Iris pigment epithelial cell (primary cell): ENCODE measurements around the gene DOCK11.
A peak's percentile ranks its signal among the peaks of the same experiment; 100 is the strongest.

Source experiments
- DNase-seq: peaks from one replicate; pipeline ENCODE4 v3.0.0-alpha.2; 2011; ENCODE audit warnings: low read depth

Gene DOCK11

DNA sequence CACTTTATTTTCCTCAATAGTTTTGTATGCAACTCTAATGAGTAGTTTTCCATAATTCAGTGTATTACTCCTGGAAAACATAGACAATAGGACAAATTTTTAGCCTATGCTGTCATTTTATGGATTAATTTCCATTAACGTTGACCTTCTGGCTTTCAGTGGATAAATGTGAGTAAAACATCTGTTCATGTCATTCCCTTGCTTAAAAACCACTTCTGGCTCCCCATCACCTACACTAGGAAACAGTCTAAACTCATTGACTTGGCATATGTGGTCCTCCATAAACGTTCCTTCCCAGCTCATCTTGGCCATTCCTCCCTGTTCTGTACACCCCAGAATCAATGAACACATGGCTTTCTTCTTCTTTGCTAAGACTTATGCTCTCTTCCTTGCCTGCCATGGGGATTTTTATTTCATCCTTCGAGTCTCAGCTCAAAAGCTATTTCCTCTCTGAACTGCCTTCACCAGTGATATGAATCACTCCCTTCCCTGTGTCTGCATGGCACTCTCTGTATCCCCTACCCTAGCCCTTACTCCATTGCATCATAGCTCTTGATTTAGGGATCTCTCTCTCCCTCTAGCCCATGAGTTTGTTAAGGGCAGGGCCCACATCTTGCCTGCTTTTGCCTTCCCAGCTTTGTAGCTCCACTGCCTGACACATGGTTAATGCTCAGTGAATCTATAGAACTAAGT lies 34.8 kb downstream of the DOCK11 start:
- peak; percentile 59 for DNase-seq

DNA sequence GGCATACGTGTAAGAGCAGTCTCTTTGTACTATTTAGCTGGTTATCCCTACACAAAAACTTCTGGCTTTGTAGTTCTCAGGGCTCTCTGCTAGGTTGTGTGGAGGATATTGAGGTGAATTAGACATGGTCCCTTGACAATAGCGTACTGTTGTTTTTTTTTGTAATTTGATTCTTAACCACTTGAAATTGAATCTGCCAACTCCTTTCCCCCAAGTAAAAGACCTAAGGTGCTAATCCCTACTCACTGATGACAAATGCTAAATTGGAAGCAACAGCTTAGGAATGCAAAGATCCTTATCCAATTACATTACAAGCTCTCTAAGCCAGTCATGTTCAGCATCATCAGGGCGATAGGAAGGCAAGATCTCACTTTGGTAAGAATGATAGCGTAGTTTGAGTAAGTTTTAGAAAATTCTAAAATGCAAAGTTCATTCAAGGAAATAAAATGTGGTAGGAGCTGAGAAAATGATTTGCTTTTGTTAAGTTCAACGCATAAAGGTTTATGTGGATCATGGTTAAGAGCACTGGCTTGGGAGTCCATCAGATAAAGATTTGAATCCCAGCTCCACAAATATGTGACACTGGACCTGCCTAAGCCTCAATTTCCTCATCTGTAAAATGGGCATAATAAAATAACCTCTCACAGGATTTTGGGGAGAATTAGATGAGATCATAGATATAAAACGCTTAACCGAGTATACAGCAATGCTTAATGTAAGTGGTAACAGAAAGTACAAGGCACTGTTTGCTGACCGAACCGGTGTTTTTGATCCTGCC lies 39.3 kb downstream of the DOCK11 start:
- DNase-seq, result no peak

DNA sequence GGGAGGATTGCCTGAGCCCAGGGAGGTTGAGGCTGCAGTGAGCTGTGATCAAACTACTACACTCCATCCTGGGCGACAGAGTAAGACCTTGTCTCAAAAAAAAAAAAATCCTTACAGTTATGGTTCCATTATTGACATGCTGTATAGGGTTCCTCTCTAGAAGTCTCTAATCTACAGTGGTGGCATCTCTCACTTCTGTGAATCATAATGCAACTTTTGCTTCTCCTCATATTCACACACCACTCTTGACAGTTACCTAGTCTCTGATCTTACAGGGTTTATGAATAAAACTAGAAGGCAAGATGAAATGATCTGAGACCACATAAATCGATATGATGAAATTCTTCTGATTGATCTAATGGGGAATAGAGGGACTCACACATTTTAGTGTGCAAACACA lies 40.6 kb downstream of the DOCK11 start:
- DNase-seq, result no peak

DNA sequence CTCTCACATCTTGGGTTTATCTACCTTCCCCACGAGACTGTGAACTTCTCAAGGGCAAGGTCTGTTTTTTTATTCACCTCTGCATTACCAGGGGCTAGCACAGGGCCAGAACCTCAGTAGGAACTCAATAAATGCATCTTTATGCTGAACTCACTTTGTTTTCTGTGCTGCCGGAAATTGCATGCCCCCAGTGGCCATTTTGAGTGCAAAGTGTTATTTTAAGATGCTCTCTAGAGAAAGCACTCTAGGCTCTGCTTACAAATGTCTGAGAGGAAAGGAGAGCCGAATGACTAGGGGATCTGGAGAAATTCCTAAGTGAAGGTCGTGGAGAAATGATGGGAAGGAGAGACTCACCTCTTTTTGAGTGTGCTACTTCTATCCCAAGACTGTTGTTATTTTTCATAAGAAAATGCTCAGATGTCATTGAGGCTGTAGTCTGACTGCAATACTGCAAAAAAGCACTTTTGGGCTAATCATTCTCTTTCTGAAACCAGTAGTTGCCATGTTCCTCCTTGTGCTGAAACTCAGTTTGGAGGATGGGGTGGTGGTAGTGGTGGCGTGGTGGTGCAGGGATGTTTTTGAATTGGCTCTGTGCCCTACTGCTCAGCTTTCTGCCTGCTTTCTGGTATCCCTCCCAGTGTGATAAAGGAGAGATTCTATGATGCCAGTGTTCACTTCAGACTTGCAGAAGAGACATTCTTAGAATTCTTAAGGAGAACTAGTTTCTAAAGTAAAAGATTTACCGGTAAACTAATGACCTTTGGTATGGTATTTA lies 41.3 kb downstream of the DOCK11 start:
- peak; percentile 55 for DNase-seq

DNA sequence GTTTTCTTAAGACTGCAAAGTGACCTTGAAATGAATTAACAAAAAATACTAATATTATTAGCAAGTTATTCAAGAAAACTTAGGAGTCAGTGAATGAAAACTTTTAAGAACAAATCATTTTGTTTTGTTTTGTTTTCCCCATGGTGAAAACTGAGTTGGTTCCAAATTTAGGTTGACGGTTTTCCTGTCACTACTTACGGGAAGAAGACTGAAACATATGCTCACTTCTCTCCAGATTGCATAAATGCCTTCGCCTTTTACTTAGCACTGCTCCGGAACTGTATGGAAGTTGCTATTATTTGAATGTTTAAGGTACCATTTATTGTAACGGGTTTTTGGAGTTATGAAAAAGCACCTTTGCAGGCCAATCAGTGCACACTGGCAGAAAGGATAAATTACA lies 42.8 kb downstream of the DOCK11 start:
- no peak for DNase-seq

DNA sequence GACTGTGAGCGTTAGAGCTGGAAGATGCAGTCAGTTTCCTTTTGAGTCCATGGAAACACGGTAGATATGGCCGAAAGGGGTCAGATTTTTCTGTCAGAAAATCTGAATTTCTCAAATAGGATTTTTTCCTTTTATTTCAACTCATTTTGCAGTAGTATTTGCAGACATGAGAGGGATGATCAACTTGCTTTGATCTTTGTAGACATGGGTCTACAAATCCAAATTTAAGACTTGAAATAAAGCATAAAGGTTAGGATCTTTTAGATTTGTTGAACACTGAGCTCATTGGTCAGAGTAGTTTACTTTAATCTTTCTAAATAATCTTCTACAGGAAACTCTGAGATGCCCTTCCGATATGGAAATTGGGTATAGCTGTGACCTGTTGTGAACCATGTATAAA lies 44.7 kb downstream of the DOCK11 start:
- no peak for DNase-seq

DNA sequence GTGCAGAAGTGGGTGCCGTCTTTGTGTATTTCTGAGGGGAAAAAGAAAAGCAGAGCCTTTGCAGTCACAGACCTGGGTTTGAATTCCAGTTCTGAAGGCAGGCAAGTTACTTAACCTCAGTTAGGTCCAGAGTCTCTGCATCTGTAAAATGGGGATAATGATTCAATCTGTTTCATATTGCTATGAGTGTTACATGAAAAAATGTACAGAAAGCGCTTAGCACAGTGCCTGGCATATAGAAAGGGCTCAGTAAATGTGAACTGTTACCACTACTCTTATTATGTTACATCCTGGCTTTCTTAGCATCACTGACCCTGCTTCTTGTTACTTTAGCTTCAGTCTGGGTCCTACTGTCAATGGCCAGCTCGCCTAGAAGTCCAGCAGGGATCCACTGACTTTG lies 45.9 kb downstream of the DOCK11 start:
- DNase-seq, result no peak

DNA sequence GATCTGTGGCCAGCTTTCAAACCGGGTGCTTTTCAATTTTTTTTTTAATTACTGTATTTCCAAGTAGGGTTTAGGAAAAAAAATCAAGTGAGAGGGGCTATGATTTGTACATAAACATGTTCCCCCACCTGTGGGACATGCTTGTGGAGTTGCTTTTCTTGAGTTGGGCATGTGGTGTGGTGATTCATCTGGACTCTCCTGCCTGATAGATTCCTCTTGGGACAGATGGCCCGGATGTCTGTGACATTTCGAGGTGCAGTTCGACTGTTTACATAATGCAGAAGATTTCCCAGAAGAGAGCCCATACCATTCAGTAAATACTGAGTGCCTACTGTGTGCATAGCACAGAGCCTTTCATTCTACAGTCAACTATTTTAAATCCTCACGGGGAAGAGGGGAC lies 49.9 kb downstream of the DOCK11 start:
- DNase-seq, result peak; percentile 42

DNA sequence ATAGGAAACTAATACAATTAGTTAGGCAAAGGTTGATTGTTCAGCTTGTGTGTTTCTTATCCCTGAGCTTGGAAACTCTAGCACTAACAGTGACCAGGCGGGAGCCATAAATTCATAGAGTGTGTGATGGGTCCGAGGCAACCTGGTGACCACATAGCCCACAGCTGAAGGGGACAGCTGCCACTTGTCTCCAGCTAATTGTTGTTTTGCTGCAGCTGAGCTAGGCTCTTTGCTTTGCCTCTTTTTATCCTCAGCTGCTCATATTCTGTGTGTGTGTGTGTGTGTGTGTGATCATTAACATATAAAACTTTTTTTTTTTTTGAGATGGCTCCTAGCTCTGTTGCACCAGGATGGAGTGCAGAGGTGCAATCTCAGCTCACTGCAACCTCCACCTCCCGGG lies 53.2 kb downstream of the DOCK11 start:
- DNase-seq, result no peak

DNA sequence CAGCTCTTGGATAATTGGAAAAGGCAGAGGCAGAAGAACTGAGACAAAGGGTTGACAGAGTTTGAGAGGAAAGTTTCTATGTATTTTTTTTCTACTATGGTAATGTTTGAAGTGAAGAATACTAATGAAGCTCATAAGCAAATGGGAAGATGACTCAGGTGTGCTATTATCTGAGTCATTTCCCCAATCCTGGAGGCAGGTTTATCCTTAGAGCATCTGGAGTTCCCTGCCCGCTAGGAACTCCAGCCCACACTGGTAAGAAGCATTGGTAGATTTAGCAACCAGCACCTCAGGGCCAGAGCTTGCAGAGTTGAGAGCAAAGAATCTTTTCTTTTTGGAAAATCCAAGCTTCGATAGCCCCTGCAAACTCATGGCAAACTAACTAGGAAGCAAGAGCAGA lies 55.2 kb downstream of the DOCK11 start:
- no peak for DNase-seq

DNA sequence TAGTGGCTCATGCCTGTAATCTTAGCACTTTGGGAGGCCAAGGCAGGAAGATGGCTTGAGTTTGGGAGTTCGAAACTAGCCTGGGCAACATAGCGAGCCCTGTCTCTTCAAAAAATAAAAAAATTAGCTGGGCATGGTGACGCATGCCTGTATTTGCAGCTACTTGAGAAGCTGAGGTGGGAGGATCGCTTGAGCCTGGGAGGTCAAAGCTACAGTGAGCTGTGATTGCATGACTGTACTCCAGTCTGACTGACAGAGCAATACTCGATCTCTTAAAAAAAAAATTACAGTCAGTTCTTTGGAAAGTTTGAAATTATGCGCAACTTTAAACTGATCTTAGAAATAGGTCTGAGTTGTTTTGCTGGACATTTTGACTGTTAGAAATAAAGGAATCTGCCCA lies 55.8 kb downstream of the DOCK11 start:
- no peak for DNase-seq

DNA sequence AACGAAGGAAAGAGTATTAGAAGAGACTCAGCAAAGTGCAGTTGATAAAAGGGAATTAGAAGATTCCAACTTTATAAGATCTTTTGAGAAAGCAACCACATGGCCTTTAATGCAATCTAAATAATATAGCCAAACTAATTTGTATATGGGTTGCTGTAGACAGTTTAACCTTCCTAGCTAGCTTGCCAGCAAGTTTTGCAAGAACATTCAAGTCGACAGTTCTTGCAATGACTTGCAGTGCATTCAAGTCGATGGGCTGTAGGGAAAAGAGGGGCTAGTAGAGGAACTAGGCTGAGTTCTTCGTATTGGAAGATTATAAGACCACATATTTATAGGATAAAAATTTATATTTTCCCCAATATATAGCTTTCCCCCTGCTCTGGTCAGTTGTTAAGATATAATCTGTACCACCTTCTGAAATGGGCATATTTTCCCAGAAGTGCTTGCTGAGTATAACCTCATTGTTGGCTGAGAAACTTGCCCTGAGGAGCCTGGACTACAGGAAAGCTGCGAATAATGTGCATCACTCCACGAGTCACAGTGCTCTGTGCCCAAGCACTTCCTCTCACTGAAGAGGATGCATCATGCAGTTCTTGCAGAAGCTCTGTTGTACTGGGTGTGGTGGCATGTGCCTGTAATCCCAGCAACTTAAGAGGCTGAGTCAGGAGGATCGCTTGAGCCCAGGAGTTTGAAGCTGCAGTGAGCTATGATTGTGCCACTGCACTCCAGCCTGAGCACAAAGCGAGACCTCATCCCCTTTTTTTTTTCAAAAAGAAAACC lies 56.7 kb downstream of the DOCK11 start:
- DNase-seq, result peak; percentile 78

DNA sequence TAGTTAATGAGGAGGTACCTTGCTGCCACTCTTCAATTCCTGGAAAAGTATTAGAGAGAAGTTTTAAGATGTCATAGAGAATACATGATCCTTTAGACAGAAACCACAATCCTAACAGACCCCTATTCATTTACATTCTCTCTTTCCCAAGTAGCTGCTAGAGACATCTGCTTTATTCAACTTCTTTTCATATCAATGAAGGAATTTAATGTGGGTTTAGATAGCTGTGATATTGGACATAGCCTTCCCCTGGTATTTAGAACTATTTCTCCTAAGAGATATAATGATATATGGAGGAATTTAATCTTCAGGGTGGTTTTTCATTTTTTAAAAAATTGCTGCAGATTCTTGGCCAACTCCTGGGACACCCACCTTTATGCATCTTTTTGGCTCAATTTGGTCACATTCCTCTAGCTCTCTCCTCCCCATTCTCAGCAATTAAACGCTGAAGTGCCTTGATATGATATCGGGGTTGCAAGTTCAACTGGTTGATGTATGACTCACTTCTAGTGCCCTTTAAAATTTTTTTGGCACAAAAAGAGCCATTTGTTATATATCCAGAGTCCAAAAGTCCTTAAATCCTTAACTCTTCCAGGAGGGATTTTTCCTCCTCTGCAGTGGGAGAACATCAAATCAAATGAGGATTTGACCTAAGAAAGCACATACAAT lies 57.6 kb downstream of the DOCK11 start:
- DNase-seq, result no peak

DNA sequence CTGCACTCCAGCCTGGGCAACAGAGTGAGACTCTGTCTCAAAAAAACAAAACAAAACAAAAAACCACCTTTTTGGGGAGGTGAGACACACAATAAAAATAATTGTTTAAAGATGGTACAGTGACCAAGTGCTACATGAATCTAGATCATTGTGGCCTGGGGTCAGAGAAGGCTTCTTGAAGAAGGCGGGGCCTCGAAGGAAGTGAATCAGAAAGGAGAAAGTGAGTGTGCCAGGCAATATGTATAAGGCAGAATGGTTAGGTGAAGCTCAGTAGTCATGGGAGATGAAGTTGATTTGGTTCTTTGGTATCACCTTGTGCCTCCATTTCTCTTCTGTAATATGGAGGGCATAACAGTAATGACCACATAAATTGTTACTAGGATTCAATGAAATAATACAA lies 58.9 kb downstream of the DOCK11 start:
- no peak for DNase-seq

DNA sequence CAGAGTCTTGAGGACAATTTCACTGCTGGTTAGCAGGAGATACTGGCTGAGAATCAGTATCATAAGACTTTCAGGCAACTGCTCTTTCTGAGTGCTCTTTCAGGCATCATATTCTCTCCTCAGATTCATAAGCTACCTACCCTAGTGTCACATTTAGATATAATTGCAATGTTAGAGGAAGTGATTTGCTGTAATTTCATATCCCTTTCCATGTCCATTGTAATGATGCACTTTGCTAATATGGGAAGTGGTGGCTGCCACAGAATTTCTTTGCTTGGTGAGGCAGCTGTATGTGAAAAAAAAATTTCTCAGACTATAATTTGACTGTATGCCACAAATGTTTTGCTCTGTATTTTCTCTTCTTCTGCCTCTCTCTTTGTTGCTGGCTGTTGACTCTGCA lies 63.3 kb downstream of the DOCK11 start:
- DNase-seq, result no peak

DNA sequence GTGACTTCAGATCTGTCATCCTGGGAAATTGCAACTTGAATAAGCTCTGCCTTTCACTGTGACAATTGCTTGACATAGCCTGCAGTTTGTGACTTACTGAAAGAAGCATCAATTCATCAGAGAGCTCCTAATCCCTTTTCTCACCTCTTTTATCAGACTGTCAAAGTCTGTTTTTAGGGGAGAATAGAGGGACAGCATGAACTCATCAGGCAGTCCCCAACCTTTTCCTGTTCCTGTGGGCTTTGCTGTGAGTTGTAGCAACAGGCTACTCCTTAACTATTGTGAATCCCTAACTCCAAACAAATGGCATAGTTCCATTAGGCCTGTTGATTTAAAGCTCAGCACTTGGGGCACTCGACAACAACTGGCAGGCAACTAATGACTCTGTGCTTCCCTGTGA lies 64.9 kb downstream of the DOCK11 start:
- no peak for DNase-seq

DNA sequence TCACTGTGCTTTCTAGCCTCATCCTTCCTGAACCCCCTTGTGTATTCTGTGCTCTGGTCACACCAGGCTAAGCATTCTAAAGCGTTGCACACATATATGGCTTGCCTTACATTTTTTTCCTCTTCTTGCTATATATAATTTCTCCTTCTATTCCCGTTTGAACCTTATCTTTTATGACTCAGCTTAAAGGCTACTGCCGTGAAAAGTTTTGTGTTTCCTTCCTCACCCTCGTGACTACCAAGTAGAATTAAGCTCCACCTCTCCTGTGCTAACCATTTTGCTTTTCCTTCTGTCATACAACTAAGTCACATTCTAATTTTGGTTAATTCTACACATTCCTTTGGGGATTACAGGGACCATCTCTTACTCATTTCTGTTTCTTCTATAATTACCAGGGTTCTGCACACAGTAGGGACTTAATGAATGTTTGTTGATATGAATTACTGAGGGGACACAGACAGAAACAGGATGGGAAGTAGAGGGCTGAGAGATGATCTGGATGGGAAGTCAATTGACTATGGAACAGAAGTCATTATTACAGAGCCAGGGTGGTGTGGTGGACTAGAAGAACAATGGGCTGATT lies 67.1 kb downstream of the DOCK11 start:
- DNase-seq, result peak; percentile 44

DNA sequence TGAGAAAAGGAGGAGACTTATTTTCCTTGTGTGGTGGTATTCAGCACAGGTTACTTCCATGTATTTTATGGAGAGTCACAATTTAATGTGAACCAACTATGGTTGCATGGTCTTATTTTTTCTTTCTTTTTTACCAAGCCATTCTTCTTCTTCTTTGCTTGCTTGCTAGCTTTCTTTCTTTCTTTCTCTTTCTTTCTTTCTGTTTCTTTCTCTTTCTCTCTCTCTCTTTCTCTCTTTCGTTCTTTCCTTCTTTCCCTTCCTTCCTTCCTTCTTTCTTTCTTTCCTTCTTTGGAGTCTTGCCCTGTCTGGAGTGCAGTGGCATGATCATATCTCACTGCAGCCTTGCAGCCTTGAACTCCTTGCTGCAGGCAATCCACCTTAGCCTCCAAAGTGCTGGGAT lies 68.9 kb downstream of the DOCK11 start:
- no peak for DNase-seq

DNA sequence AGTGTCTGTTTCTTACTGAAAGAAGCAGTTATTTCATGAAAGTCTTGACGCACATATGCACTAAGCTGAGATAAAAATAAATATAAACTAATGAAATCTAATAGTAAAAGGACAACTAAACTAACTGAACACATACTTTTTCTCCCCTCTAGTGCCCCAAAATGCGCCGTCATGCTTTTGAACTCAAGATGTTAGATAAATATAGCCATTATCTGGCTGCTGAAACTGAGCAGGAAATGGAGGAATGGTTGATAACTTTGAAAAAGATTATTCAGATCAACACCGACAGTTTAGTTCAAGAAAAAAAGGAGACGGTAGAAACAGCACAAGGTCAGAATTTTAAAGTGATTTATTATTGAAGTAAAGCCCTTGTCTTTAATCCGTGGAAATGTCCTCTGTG lies 70.2 kb downstream of the DOCK11 start:
- no peak for DNase-seq

DNA sequence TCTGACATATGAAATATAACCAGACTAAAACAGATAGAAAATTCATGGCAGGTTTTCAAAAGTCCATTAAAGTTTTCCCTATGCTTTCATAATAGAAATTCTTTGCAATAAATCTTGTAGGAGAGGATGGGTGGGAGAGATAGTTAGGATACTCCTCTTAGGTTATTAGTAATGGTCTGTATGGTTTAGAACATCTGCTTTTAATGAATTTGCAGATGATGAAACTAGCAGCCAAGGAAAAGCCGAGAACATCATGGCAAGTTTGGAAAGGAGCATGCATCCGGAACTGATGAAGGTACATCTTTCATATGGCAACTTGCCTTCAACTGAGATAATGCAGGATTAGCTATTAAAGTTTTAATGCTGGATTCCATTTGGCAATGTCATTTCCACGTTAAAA lies 70.7 kb downstream of the DOCK11 start:
- peak; percentile 25 for DNase-seq

DNA sequence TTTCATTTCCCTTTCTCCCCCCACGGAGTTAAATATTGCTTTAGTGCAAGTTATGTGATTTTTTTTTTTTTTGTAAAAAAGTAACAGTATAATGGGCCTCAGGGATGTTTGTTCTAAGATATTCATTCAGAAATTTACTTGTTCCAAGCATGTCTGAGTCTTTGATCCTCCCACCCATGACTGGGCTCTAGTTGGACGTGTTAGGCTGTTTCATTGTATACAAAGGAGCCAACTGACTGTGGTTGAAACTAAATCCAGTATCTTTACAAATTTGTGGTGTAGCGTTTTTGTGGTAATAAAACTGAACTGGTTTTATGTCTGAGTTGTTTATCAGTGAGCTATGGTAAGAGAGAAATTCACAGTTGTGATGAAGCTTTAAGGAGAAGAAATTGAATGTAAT lies 74.1 kb downstream of the DOCK11 start:
- no peak for DNase-seq
